Pulmonary artery endothelial cell (primary cell): ENCODE results near the gene FHOD3. TPM values are rescaled to one million over a fixed set of nuclear protein-coding genes. Genes with fewer than 3 reads are reported as not detected.

Source experiments
- DNase-seq: peaks from one replicate; pipeline ENCODE4 v3.0.0-alpha.2; 2011; ENCODE audit warnings: low read depth, low spot score
- total RNA-seq: library from RNA; depleted of rRNA; stranded (reverse); fragments of >200 nt; gene quantifications from 2 replicates; pipeline ENCODE4 v1.2.3, GENCODE V29; 2014

Gene FHOD3
- total RNA-seq, 1 donor from 2014 or later: 0.07 TPM

DNA sequence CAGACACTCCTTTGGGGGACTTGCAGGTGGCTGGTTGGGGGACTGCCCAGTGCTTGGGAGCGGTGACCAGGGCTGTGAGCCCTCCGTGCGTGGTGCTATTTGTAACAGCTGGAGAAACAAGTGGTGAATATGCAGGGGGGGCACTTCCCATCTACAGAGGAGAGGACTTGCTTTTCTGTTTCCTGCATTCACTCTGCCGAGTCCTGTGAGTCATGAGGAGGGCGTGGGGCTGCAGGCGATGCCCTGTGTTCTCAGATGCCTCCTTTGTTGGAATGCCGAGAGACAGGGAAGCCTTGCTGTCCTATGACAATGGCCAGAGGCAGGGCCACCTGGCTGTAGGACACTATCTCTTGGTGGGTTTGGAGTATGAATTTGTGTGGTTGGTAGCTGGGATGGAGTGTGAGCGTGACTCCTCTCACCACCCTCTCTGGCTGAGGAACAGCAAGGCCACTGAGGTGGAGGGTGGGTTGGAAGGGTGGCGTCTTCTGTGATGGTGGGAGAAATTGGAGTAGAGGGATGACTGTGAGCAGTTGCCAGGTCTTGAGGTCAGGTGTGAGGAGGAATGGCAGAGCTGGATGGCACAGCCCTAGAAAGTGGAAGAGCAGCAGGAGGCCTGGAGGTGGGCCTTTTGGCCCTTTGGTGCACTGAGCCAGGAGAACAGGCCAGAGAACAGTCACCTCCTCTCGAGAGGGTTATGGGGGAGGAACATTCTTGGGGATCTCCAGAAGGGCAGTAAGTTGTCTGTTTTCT lies 24.3 kb downstream of the FHOD3 start:
- no peak for DNase-seq

GRCh38 chr18:36322408-36322728 lies 24.9 kb downstream of the FHOD3 start:
- DNase-seq: no peak

DNA sequence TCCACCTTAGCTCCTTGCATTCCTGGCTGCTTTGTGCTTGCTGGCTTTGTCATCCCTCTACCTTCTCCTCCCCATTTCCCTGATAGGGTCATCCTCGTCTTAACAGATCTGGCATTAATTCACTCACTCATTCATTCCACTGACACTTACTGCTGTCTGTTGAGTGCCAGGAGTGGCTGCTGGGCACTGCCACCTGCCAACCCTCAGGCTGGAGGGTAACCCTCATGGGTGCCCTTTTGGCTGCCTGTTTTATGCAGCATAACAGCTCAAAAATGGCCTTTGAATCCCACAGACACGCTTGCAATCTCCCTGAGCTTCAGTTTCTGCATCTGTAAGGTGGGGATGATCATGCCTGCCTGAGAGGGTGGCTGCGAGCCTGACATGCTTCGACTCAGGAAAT lies 25.2 kb downstream of the FHOD3 start:
- DNase-seq: no peak

- no peak for DNase-seq
These were observed 25.9 kb downstream of the FHOD3 start for GRCh38 chr18:36323421-36323820.

- no peak for DNase-seq
These were observed 28.3 kb downstream of the FHOD3 start for GRCh38 chr18:36325846-36326245.

GRCh38 chr18:36326771-36327170 lies 29.3 kb downstream of the FHOD3 start:
- DNase-seq: no peak

- no peak for DNase-seq
These were observed 30.1 kb downstream of the FHOD3 start for GRCh38 chr18:36327352-36328316.

DNA sequence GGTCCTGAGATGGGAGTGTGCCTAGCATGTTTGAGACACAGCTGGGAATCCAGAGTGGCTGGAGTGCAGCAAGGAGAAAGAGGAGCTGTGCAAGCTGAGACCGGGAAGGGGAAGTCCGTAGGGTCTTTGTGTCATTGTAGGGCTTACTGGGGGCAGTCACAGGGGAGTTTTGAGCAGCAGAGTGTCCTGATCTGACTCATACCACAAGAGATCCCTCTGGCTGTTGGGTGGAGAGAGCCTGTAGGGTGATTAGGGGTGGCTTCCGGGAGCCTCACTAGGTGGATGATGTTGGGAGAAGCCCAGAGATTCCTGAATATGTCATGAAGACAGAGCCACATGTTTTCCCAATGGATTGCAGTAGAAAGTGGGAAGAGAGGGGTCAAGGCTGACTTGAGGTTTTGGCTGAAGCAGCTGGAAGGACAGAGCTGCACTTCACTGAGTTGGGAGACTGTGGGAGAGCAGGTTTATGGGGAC lies 30.9 kb downstream of the FHOD3 start:
- DNase-seq: no peak

GRCh38 chr18:36328916-36329315 lies 31.4 kb downstream of the FHOD3 start:
- DNase-seq: no peak

GRCh38 chr18:36329684-36330434 lies 32.3 kb downstream of the FHOD3 start:
- no peak for DNase-seq

GRCh38 chr18:36330435-36331052 lies 33.0 kb downstream of the FHOD3 start:
- DNase-seq: no peak

GRCh38 chr18:36331521-36331971 lies 34.0 kb downstream of the FHOD3 start:
- no peak for DNase-seq

- DNase-seq: no peak
These were observed 35.9 kb downstream of the FHOD3 start for GRCh38 chr18:36333414-36333813.

- no peak for DNase-seq
These were observed 37.3 kb downstream of the FHOD3 start for GRCh38 chr18:36334798-36335197.

DNA sequence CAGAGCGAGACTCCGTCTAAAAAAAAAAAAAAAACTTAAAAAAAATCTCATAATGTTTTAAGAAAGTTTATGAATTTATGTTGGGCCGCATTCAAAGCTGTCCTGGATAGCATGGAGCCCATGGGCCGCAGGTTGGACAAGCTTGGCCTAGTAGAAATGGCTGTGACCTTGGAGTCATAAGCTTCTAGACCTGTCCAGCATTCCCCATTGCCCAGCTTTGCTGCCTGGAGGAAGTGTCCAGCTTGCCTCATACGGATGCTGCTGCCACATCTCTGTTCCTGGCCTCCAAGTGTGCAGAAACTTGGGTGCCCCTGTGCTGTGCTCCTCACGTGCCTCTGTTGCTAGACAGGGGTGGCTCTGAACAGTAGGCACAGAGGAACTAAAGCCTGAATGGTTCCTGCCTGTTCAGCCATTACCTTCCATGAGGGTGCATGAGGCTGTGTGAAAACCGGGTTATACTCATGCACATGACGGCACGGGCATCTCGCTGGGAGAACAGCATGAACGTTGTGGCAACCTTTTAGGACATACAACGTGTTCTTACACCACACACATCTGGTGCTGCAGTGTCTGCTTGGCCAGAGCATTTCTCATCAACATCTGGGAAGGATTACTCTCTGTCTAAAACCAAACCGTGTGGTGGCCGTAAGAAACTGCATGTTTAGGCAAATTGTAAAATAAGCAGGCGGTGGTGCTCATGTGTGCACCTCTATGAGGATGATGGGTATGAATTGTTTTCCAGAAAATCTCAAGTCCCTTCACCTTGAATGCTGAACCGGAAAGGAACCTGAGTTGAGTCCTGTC lies 38.2 kb downstream of the FHOD3 start:
- no peak for DNase-seq

DNA sequence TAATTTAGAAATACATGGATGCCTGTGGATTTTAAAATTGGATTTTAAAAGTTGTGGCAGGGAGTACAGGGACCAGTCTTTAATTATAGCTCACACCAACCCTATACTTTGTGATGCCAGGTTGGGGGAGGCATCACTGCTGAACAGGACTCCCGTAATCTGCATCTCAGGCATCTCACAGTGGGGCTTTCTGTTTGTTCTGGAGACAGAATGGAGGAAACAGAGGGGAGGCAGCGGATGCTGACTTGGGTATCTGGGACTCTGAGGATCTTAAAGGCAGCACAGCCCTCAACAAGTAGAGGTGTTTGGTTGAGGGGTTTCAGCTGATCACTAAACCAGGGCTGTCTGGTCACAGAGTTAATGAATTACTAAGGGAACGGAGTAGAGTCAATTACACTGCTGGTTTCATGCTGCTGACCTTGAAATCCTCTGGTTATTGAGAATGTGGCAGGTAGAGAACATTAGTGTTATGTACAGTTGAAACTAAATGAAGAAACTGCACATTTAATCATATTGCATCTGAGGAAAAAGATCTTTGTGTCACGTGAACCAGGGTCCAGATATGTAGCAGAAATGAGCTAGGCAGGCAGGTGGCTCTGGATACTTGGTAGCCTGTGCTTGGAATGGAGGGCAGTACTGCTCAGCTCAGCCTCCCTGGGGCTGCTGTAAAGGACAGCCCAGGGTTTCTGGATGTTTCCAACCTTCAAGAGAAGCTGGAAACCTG lies 40.3 kb downstream of the FHOD3 start:
- DNase-seq: no peak

DNA sequence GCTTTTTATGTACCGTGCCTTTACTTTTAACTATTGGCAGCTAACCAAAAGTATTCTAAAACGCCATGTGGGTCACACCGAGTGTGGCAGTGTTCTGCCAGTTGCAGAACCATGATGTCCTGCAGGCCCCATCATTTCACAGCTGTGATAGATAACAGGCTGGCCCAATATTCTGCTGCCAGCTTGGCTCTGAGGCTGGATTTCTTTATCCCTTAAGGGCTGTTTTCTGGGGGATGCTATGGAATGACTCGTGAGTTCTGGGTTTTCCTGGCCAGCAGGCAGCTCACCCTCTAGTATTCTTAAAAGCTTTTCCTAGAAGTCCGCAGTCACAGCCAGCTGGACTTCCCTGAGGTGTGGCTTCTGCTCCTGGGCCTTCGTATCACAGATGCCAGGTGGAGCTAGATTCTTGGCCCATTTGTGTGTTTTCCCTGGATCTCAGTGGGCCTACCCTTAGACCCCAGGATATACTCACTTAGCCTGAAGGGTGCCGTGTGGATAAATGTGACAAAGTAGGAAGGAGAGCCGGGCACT lies 41.0 kb downstream of the FHOD3 start:
- no peak for DNase-seq

DNA sequence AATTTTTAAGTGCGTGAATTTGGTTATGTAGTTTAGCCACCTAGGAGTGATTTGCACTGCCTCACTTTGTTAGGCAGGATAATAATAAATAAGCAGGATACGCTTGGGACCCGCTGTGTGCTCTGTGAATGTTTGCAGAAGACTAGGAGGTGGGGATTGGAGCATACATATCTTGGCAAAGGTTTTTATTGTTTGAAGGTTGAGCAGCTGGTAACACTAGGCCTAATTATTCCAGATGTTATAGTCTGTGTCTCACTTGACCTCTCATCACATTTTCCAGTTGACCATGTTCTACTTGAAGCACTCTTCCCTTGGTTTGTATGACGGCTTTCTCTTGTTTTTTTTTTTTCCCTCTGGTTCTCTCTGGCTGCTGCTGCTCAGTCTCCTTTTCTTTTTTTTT lies 42.7 kb downstream of the FHOD3 start:
- DNase-seq: no peak

- no peak for DNase-seq
These were observed 44.4 kb downstream of the FHOD3 start for GRCh38 chr18:36341944-36342343.
